ENCODE data around the gene TLR6. TPM values are rescaled to one million over a fixed set of nuclear protein-coding genes. Genes with fewer than 3 reads are reported as not detected.

TLR6 gene
- total RNA-seq, 1 experiment from 2014 or later = not detected

DNA sequence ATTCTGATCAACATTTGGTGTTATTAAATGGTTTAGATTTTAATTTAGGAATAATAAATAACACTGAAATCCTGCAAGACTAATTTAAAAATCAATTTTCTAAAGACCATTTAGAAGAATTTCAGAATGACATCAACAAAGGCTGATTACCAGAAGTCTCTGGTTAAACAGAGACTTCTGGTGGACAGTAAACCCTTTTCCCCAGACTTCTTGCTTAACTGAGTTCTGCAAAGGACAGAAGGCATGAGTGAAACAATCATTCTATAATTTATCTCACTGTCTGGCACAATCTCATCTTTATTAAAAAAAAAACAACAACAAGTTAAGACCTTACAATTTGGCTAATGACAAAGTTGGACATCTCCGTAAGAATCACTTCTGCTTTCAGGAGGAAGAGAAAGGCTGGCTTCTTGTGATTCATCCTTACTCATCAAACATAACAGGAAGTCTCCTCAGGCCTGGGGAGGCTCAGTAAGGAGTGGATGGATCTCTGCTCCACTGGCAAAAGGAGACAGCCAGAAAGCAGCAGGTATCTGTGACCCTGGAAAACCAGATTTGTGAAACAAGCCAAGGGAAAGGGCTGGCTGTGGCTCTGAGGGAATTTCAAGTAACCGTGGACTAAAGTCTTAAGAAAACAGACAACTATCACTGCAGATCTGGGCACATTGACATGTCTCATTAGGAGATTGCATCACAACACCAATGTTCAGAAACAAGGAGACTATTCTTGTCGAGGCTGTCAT, 908 bp upstream of the TLR6 start:
- H3K27me3 Mint-ChIP-seq (ENCODE audit: insufficient read depth, unreplicated experiment) = no peaks in the 10 kb centered on the region
- Histone ChIP-seq H3K36me3 (ENCODE audit: control insufficient read depth, insufficient read depth, low read length) (no peaks in the 10 kb centered on the region), H3K27me3 (replicated peaks; ENCODE audit: control insufficient read depth, insufficient read depth, low read length) (no peaks in the 10 kb centered on the region; the same call in 1 of the 2 replicates), H3K9me3 (no peaks in the 10 kb centered on the region), H3K4me1 (no peaks in the 10 kb centered on the region), H3K4me3 (ENCODE audit: low read depth, low read length) (no peak overlapping the region)
- no peak for DNase-seq
- H3K9me3 Mint-ChIP-seq (ENCODE audit: unreplicated experiment) = no peaks in the 10 kb centered on the region
- ChIA-PET POLR2A (no interaction called here), CTCF (interaction anchor here (1.6 kb wide), 1 partner anchor 25 kb away, joined by 3 read pairs; no protein-coding TSS in a partner anchor)
- intact Hi-C loops (cut with micrococcal nuclease; ENCODE audit: unreplicated experiment) = no loop called here
- H3K27ac Mint-ChIP-seq (ENCODE audit: unreplicated experiment) = no peak overlapping the region
- TF ChIP-seq, protein P1, sequence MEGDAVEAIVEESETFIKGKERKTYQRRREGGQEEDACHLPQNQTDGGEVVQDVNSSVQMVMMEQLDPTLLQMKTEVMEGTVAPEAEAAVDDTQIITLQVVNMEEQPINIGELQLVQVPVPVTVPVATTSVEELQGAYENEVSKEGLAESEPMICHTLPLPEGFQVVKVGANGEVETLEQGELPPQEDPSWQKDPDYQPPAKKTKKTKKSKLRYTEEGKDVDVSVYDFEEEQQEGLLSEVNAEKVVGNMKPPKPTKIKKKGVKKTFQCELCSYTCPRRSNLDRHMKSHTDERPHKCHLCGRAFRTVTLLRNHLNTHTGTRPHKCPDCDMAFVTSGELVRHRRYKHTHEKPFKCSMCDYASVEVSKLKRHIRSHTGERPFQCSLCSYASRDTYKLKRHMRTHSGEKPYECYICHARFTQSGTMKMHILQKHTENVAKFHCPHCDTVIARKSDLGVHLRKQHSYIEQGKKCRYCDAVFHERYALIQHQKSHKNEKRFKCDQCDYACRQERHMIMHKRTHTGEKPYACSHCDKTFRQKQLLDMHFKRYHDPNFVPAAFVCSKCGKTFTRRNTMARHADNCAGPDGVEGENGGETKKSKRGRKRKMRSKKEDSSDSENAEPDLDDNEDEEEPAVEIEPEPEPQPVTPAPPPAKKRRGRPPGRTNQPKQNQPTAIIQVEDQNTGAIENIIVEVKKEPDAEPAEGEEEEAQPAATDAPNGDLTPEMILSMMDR (IDR thresholded peaks at IDR 0.05; ENCODE audit: insufficient read depth in 1 of 2, low read depth in 1 of 2, low read length in 1 of 2, severe bottlenecking in 1 of 2, unreplicated experiment in 1 of 2) = no peak
- no peak overlapping the region for H3K4me3 Mint-ChIP-seq (ENCODE audit: unreplicated experiment)
- peaks cover 7% of the 10 kb centered on the region for H3K4me1 Mint-ChIP-seq (ENCODE audit: low read depth, unreplicated experiment)
- no TSS peak for BruUV-seq (replicated peaks)
- no peaks in the 10 kb centered on the region for H3K36me3 Mint-ChIP-seq (ENCODE audit: insufficient read depth, unreplicated experiment)

- no peaks in the 10 kb centered on the region for H3K27me3 ChIP-seq (replicated peaks; ENCODE audit: control insufficient read depth, insufficient read depth, low read length)
These were observed 571 bp downstream of the TLR6 start for GRCh38 chr4:38856046-38856445.

DNA sequence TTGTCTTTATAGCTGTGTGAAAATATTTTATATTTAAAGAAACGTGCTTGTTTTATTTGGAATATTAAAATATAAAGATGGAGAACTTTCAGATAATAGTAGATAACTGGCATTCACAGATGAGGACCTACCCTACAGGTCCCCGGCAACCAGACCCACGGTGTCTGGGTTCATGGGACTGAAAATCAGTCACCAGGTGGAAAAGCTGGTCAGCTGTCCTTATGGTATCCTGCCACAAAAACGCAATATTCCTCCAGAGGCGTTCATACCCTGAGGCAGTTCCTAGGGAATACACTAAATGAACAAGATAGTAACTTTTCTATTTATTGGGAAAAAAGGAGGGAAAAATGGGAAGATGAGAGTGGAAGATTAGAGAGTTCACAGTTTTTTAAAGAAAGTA, 1.2 kb downstream of the TLR6 start:
- intact Hi-C loops (cut with micrococcal nuclease; ENCODE audit: unreplicated experiment) = no loop called here
- Mint-ChIP-seq H3K4me3 (ENCODE audit: unreplicated experiment) (no peak overlapping the region), H3K4me1 (ENCODE audit: low read depth, unreplicated experiment) (peaks cover 7% of the 10 kb centered on the region), H3K36me3 (ENCODE audit: insufficient read depth, unreplicated experiment) (no peaks in the 10 kb centered on the region), H3K27me3 (ENCODE audit: insufficient read depth, unreplicated experiment) (no peaks in the 10 kb centered on the region), H3K9me3 (ENCODE audit: unreplicated experiment) (no peaks in the 10 kb centered on the region), H3K27ac (ENCODE audit: unreplicated experiment) (no peak overlapping the region)
- ChIA-PET POLR2A (no interaction called here), CTCF (interaction anchor here (0.8 to 1.6 kb wide), 3 partner anchors 23 to 96 kb away, joined by 3 to 9 read pairs (median 4); no protein-coding TSS in a partner anchor)
- H3K9me3 ChIP-seq = no peaks in the 10 kb centered on the region
- no TSS peak for BruUV-seq (replicated peaks)
- H3K27me3 ChIP-seq (replicated peaks; ENCODE audit: control insufficient read depth, insufficient read depth, low read length) = no peaks in the 10 kb centered on the region
- H3K4me1 ChIP-seq = no peaks in the 10 kb centered on the region
- H3K4me3 ChIP-seq (ENCODE audit: low read depth, low read length) = no peak overlapping the region
- no peak for DNase-seq
- TF ChIP-seq, protein P1 (IDR thresholded peaks at IDR 0.05; ENCODE audit: insufficient read depth in 1 of 2, low read depth in 1 of 2, low read length in 1 of 2, severe bottlenecking in 1 of 2, unreplicated experiment in 1 of 2) = no peak
- H3K36me3 ChIP-seq (ENCODE audit: control insufficient read depth, insufficient read depth, low read length) = no peaks in the 10 kb centered on the region

More at GRCh38 chr4:38856046-38856445, 571 bp downstream of the TLR6 start:
- POLR2A ChIA-PET = no interaction called here
- no peaks in the 10 kb centered on the region for H3K9me3 ChIP-seq
- Mint-ChIP-seq H3K27me3 (ENCODE audit: insufficient read depth, unreplicated experiment) (no peaks in the 10 kb centered on the region), H3K4me3 (ENCODE audit: unreplicated experiment) (peak overlapping the region; percentile 54), H3K4me1 (ENCODE audit: low read depth, unreplicated experiment) (peaks cover 7% of the 10 kb centered on the region), H3K36me3 (ENCODE audit: insufficient read depth, unreplicated experiment) (no peaks in the 10 kb centered on the region), H3K9me3 (ENCODE audit: unreplicated experiment) (no peaks in the 10 kb centered on the region), H3K27ac (ENCODE audit: unreplicated experiment) (no peak overlapping the region)
- DNase-seq = no peak
- BruUV-seq (replicated peaks) = no TSS peak
- TF ChIP-seq, protein P1 (IDR thresholded peaks at IDR 0.05; ENCODE audit: insufficient read depth in 1 of 2, low read depth in 1 of 2, low read length in 1 of 2, severe bottlenecking in 1 of 2, unreplicated experiment in 1 of 2) = no peak
- H3K36me3 ChIP-seq (ENCODE audit: control insufficient read depth, insufficient read depth, low read length) = no peaks in the 10 kb centered on the region
- no peak overlapping the region for H3K4me3 ChIP-seq (ENCODE audit: low read depth, low read length)
- intact Hi-C loops (cut with micrococcal nuclease; ENCODE audit: unreplicated experiment) = loop anchor here (1.0 kb wide), 1 partner anchor 97 kb away; no protein-coding TSS in a partner anchor
- CTCF ChIA-PET = interaction anchor here (0.8 to 1.6 kb wide), 3 partner anchors 24 to 96 kb away, joined by 3 to 9 read pairs (median 4); no protein-coding TSS in a partner anchor
- H3K4me1 ChIP-seq = no peaks in the 10 kb centered on the region

Data from Caco-2 (cell line).